Suppressor macrophage treated with lipopolysaccharide for 1 hour (primary cell): ENCODE measurements around the gene PLCB3.

Source experiments
- DNase-seq, 3 donors: peaks; one replicate each; pipeline ENCODE4 v3.0.0-alpha.2; 2020 to 2022

The PLCB3 gene

GRCh38 chr11:64268025-64268892 is 16.9 kb downstream of the PLCB3 start:
- DNase-seq, result peak in 2 of 3 donors; percentile 42 to 47

- DNase-seq, result peak; percentile 47 to 56 (median 53)
Measured at GRCh38 chr11:64268893-64269539, 17.7 kb downstream of the PLCB3 start.

GRCh38 chr11:64269540-64270220 is 18.4 kb downstream of the PLCB3 start:
- DNase-seq, result peak; percentile 98 to 100 (median 99)

- DNase-seq, result no peak
Measured at GRCh38 chr11:64275031-64275800, 23.9 kb downstream of the PLCB3 start.

GRCh38 chr11:64275841-64276240 is 24.5 kb downstream of the PLCB3 start:
- DNase-seq, result no peak

- DNase-seq, result peak in 2 of 3 donors; percentile 39 to 73
Measured at GRCh38 chr11:64276653-64277431, 25.5 kb downstream of the PLCB3 start.

GRCh38 chr11:64278576-64279190 is 27.4 kb downstream of the PLCB3 start:
- DNase-seq, result no peak

GRCh38 chr11:64281957-64282770 is 30.8 kb downstream of the PLCB3 start:
- DNase-seq, result no peak

GRCh38 chr11:64283092-64283491 is 31.8 kb downstream of the PLCB3 start:
- no peak for DNase-seq

GRCh38 chr11:64284048-64284961 is 33.0 kb downstream of the PLCB3 start, which contains the start of gene BAD:
TSS of gene BAD (minus strand) at chr11:64284665. CDS start at chr11:64284368, 297 bp downstream.
- DNase-seq, result peak; percentile 93 to 98 (median 96)

- DNase-seq, result peak; percentile 87 to 96 (median 90)
Measured at GRCh38 chr11:64284962-64285884, 33.9 kb downstream of the PLCB3 start, which contains the start of gene GPR137. TSS of gene GPR137 (plus strand) at chr11:64285848. CDS start at chr11:64286525, 677 bp downstream.

- DNase-seq, result no peak
Measured at GRCh38 chr11:64285885-64286800, 34.8 kb downstream of the PLCB3 start.

- no peak for DNase-seq
Measured at GRCh38 chr11:64286801-64287159, 35.5 kb downstream of the PLCB3 start.

- no peak for DNase-seq
Measured at GRCh38 chr11:64287676-64288352, 36.5 kb downstream of the PLCB3 start.

GRCh38 chr11:64288353-64288750 is 37.0 kb downstream of the PLCB3 start:
- no peak for DNase-seq

- DNase-seq, result no peak
Measured at GRCh38 chr11:64289002-64289564, 37.8 kb downstream of the PLCB3 start.
